22Rv1 (cell line): ENCODE measurements around the gene PPM1K.

Source experiments
- ZFX ChIP-seq: fragments of 450-650 bp; IDR thresholded peaks from 2 replicates; pipeline ENCODE4 v1.6.1; 2017; ENCODE audit warnings: antibody characterized with exemption, borderline replicate concordance
- TF ChIP-seq, protein P1 (sequence below): fragments of 450-650 bp; IDR thresholded peaks from 2 replicates; pipeline ENCODE4 v1.5.1; 2017; ENCODE audit warnings: mild to moderate bottlenecking

DNA sequence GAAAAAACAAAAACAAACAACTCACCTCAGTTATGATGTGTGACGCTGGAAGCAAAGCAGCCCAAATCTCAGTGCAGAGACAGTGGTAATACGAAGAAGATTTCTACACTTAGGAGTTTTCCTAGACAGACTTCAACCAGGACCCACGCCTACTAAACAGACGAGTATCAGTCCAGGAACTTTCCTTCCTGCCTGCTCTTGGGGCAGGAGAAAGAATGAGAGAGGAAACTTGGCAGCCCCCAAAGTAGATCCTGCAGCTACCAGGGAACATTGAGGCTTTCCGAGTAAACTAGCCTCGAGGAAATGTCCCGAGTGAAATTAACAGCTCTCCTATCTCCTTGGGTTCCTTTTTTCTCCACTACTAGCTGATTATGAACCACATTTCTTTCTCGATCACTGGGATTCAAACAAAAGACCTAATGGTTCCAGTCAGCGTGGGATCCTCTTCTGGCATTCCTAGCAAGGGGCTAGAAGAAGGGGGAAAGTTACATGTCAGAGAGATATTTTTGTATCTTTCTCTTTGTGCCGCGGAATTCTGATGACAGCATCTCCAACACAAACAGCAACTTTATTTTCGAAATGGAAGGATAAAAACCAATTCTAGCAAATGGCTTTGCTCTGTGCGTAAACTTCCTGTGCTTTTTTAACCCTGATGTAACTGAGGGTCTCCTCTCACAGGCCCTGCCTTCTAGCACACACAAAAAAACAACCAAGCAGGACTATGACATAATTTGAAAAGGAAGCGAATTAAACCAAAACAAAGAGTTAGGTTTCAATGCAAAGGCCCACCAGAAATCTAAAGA, 53.2 kb downstream of the PPM1K start:
- TF ChIP-seq, protein P1, sequence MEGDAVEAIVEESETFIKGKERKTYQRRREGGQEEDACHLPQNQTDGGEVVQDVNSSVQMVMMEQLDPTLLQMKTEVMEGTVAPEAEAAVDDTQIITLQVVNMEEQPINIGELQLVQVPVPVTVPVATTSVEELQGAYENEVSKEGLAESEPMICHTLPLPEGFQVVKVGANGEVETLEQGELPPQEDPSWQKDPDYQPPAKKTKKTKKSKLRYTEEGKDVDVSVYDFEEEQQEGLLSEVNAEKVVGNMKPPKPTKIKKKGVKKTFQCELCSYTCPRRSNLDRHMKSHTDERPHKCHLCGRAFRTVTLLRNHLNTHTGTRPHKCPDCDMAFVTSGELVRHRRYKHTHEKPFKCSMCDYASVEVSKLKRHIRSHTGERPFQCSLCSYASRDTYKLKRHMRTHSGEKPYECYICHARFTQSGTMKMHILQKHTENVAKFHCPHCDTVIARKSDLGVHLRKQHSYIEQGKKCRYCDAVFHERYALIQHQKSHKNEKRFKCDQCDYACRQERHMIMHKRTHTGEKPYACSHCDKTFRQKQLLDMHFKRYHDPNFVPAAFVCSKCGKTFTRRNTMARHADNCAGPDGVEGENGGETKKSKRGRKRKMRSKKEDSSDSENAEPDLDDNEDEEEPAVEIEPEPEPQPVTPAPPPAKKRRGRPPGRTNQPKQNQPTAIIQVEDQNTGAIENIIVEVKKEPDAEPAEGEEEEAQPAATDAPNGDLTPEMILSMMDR: no peak
- TF ChIP-seq ZFX: no peak
